ENCODE data around the gene PLXDC1.

GRCh38 chr17:39069114-39069756 is 82.2 kb downstream of the PLXDC1 start:
- TF ChIP-seq CTCF (IDR thresholded peaks at IDR 0.05), result peak; percentile 56 to 66 (median 61)
- no peak for TF ChIP-seq POLR2A (IDR thresholded peaks at IDR 0.05)

Measured in right lobe of liver (tissue), 4 donors.